T-helper 1 cell treated with Interleukin-12 subunit alpha and Interleukin-12 subunit beta and Interleukin-4 antibody, amounts not matched to agents 30 μg/mL and 1 μg/mL, for 36 hours (primary cell): ENCODE results near the gene FAT1.
"Not testable (repeated sequence)": the region's sequence is repeated elsewhere in the genome, so short reads cannot be mapped to it uniquely, and the experiment has no call there.

Experiments
- H3K27ac Mint-ChIP-seq: one replicate; pipeline ENCODE4 v1.8.0; 2021; ENCODE audit warnings: mild to moderate bottlenecking, mixed read lengths
- H3K27me3 Mint-ChIP-seq: one replicate; pipeline ENCODE4 v1.8.0; 2021; ENCODE audit warnings: low read depth, mixed read lengths
- H3K36me3 Mint-ChIP-seq: one replicate; pipeline ENCODE4 v1.8.0; 2021; ENCODE audit warnings: low read depth, mixed read lengths
- H3K4me1 Mint-ChIP-seq: one replicate; pipeline ENCODE4 v1.8.0; 2021; ENCODE audit warnings: low read depth, mixed read lengths
- H3K4me3 Mint-ChIP-seq: one replicate; pipeline ENCODE4 v1.8.0; 2021; ENCODE audit warnings: mild to moderate bottlenecking, moderate library complexity, mixed read lengths
- H3K9me3 Mint-ChIP-seq: one replicate; pipeline ENCODE4 v1.8.0; 2021; ENCODE audit warnings: mixed read lengths

FAT1 gene

DNA sequence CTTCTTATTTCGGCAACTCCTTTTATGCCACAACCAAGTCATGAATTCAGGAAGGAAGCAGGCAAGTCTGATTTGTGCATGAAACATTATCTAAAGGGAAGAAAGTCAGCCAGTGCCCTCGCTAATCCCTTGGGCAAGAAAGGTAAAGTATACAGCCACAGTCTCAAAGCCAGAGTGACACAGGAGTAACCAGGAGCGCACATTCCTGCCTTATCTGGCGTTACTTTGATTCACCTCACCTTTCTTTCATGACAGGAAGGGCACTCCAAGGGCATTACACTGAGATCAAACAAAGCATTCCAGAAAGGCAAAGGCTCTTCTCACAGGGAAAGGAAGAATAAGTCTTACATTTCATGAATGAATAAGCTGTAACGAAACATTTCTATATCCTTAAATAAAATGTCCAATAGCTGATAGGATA is 38.8 kb downstream of the FAT1 start:
- Mint-ChIP-seq H3K27me3 (no peaks in the 10 kb centered on the region), H3K36me3 (no peaks in the 10 kb centered on the region), H3K4me3 (no peak overlapping the region), H3K4me1 (no peaks in the 10 kb centered on the region), H3K9me3 (peaks cover 4% of the 10 kb centered on the region), H3K27ac (no peak overlapping the region)

DNA sequence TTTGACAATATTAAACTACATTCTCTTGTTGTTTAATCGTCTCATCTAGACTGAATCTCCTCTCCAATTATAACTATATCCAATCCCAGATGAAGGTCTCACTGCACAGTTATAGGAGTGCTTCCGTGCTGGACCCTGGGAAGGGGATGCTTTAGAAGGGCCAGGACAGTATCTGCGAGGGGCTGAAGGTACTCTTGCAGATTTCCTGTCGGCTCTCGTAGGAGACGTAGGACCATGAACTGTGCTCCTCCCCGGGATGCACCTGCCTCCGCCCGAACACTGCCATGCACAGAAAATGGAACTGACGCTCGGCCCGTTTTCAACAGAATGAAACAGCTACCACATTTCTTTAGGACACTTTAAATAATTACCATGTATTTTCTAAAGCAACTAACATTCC is 39.4 kb downstream of the FAT1 start:
- Mint-ChIP-seq H3K36me3 (no peaks in the 10 kb centered on the region), H3K9me3 (no peaks in the 10 kb centered on the region), H3K4me1 (no peaks in the 10 kb centered on the region), H3K4me3 (no peak overlapping the region), H3K27me3 (no peaks in the 10 kb centered on the region), H3K27ac (no peak overlapping the region)

DNA sequence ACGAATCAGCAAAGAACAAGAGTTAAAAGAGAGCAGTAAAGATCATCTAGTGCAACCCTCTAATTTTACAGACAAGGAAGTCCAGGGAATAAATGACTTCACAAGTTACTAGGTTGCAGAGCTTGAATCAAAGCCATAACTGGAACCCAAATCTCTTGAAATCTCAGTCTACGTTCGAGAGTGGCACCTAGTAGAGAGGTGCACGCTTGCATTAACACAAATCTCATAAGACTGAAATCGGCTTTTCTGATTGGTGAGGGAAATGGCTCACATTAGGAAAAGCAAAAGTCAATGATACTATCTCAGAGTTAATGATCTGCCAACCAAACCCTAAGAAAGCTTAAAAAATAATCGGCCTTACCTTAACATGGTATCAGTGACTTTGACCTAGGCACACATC is 43.0 kb downstream of the FAT1 start:
- Mint-ChIP-seq H3K27me3 (no peaks in the 10 kb centered on the region), H3K9me3 (no peaks in the 10 kb centered on the region), H3K36me3 (no peaks in the 10 kb centered on the region), H3K4me3 (no peak overlapping the region), H3K27ac (no peak overlapping the region), H3K4me1 (no peaks in the 10 kb centered on the region)

DNA sequence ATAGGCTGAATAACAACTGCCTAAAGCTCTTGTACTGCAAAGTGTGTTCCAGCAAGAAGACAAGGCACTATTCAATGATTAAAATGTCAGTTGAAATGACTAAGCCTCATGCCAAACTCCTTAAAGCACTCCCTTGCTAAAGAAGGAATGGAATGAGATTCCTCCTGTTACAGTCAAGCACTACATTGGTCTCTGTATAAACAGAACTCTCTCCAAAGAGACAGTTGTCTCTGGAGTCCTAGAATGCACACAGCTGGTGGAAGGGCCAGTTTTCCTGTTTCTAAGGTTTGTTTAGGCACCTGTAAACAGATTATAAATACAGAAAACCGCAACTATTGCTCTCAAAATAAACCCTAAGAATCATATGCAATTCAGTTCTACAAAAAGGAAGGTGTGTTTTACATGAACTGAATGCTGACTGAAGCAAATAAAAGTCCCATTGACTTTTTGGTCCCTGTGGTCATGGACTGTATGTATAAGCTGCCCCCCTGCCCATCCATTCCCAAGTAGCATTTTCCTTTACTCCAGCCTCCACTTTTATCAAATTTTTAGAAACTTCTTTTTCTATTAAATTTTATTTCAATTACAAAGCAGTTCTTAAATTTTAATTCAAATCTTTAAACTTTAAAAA is 47.0 kb downstream of the FAT1 start:
- Mint-ChIP-seq H3K36me3 (no peaks in the 10 kb centered on the region), H3K4me1 (no peaks in the 10 kb centered on the region), H3K9me3 (no peaks in the 10 kb centered on the region), H3K27me3 (no peaks in the 10 kb centered on the region), H3K27ac (no peak overlapping the region), H3K4me3 (no peak overlapping the region)

DNA sequence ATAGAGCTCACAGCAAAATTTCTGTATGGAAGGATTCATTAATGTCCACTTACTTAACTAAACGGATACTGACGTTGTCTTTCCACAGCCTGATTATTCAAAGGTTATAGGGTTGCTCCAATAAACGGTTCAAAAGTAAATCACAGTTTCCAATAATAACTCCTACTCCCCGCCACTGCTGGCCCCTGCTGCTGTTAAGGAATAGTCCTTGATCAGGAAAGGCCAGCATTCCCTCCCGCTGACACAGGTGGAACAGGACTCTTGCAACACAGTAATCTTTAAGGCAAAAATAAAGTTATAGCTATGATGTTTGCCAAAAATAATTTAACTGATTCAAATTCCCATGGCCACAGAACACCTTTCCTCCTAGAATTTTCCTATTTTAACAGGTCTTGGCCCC is 53.9 kb downstream of the FAT1 start:
- Mint-ChIP-seq H3K9me3 (no peaks in the 10 kb centered on the region), H3K4me3 (no peak overlapping the region), H3K4me1 (no peaks in the 10 kb centered on the region), H3K27me3 (no peaks in the 10 kb centered on the region), H3K27ac (no peak overlapping the region), H3K36me3 (no peaks in the 10 kb centered on the region)

DNA sequence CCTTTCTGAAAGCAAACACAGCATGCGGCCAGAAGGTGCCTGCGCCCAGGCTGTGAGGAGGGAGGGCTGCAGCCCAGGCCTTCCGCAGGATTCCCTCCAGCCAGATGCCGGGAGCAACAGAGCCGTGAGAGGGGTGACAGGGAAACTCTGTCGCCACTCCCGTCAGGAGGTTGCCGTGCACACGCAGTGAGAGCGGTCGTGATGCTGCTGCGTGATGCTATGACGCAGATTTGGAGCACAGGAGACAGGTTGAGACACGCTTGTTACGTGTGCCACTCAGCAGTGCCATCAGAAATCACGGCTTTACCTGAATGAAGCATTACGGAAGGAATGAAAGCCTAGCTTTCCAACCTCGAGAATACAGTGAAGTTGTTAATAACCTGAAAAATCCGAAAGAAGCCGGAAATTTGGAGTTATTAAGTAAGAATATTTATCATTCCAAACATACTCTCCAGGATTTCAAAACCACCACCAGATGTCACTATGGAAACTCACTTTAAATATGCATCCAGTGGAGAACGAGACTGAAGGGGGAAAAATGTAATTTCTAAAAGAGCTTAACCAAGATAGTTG is 54.4 kb downstream of the FAT1 start:
- Mint-ChIP-seq H3K27me3 (no peaks in the 10 kb centered on the region), H3K9me3 (no peaks in the 10 kb centered on the region), H3K36me3 (no peaks in the 10 kb centered on the region)

DNA sequence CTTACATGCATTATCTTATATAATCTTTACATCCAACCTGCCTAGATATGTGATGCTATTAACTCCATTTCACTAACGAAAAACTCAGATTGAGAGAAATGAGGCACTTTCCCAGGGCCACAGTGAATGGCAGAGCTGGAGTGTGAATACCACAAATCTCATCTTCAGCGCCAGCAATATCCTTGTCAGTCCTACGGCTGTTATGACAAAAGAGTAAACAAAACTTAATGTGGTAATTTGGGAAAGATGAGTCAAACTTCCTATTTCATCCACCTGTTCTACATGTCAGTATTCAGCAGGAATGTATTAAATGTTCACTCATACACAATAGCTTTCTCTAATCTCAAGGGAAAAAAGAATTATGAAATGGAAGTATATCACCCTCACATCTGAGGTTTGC is 56.9 kb downstream of the FAT1 start:
- no peaks in the 10 kb centered on the region for H3K27me3 Mint-ChIP-seq
- no peaks in the 10 kb centered on the region for H3K36me3 Mint-ChIP-seq
- no peaks in the 10 kb centered on the region for H3K9me3 Mint-ChIP-seq
- no peaks in the 10 kb centered on the region for H3K4me1 Mint-ChIP-seq
- H3K27ac Mint-ChIP-seq = no peak overlapping the region
- no peak overlapping the region for H3K4me3 Mint-ChIP-seq

More for the DNA sequence above, 54.4 kb downstream of the FAT1 start:
- no peak overlapping the region for H3K27ac Mint-ChIP-seq
- no peak overlapping the region for H3K4me3 Mint-ChIP-seq
- H3K4me1 Mint-ChIP-seq = no peaks in the 10 kb centered on the region

DNA sequence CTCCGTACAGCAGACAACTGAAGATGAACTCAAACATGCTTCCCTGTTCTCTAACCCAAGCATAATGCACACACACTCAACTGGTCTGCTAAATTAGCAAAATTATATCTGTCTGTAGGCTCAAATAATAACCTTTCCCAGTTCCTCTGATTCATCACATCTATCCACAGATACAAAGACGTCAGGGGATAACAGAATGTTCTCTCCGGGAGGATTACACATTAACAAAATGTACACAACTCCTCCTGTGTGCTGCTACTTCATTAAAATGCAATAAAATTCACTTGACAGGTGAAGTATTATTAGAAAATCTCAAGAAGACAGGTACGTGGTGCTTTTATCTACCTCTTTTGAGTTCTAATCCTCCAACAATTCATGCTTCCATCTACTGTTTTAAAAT is 57.4 kb downstream of the FAT1 start:
- Mint-ChIP-seq H3K27me3 (no peaks in the 10 kb centered on the region), H3K9me3 (no peaks in the 10 kb centered on the region), H3K27ac (no peak overlapping the region), H3K4me3 (no peak overlapping the region), H3K4me1 (no peaks in the 10 kb centered on the region), H3K36me3 (no peaks in the 10 kb centered on the region)

DNA sequence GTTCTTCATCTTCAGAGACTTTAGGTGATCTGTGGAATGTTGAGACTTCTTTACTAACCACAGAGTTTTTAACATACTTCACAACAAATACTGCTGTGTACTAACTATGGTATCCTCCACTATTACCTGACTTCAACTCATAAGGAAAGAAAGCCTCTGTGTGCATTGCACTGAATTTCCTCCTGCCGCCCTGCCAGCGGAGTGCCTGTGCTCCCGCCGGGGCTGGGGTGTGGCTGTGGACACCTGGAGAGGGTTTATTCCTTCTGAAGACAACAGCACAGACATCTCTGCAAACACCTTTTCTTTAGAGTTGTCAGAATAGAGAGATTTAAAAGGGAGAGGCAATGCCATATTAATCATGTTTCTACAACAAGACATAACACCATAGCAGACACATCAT is 63.3 kb downstream of the FAT1 start:
- Mint-ChIP-seq H3K4me3 (no peak overlapping the region), H3K27me3 (no peaks in the 10 kb centered on the region), H3K9me3 (no peaks in the 10 kb centered on the region), H3K27ac (no peak overlapping the region), H3K4me1 (no peaks in the 10 kb centered on the region), H3K36me3 (no peaks in the 10 kb centered on the region)

DNA sequence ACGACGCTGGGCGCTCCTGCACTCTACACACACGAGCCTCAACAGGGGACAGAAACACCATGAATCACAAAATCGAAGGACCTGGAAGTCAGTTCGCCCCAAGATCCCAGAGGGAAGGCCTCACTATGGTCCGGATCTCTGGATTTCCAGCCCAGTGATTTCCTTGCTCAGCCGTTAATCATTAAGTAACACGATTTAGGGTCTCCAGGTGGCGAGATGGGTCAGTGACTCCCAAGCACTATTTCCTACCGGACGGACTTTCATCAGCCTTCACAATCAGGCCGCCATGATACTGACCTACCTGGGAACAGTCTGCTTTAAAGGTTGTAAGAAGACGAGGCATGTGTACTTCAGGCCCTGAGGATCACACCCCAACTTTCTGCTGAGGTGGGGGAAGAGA is 63.7 kb downstream of the FAT1 start:
- Mint-ChIP-seq H3K36me3 (no peaks in the 10 kb centered on the region), H3K4me1 (no peaks in the 10 kb centered on the region), H3K9me3 (no peaks in the 10 kb centered on the region), H3K27ac (no peak overlapping the region), H3K27me3 (no peaks in the 10 kb centered on the region), H3K4me3 (no peak overlapping the region)

DNA sequence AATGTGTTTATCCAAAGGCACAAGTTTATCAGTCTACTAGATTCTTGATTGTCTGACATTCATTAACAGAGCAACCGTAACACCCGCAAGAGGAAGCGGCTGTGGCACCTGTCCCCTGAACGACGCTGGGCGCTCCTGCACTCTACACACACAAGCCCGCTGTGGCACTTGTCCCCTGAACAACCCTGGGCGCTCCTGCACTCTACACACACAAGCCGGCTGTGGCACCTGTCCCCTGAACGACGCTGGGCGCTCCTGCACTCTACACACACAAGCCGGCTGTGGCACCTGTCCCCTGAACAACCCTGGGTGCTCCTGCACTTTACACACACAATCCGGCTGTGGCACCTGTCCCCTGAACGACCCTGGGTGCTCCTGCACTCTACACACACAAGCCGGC is 64.2 kb downstream of the FAT1 start:
- not testable (repeated sequence) for H3K27ac Mint-ChIP-seq, H3K4me1 Mint-ChIP-seq, H3K27me3 Mint-ChIP-seq, H3K4me3 Mint-ChIP-seq, H3K9me3 Mint-ChIP-seq, H3K36me3 Mint-ChIP-seq

DNA sequence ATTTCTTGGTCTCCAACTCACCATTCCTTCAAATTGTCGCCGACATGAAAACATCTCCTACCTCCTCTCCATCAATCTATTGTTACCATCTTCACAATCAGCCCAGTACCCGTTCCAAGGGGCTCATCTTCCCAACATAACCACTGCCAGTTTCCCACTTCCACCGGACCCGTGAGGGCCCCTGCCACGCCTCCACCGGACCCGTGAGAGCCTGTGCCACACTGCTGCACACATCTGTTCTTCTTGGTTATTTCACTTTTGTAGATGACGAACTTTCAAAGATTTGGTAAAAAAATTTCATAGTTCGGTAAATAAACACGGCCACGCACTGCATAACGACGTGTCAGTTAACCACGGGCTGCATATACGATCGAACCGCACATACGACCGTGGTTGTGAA is 65.0 kb downstream of the FAT1 start:
- Mint-ChIP-seq H3K4me3 (no peak overlapping the region), H3K9me3 (no peaks in the 10 kb centered on the region), H3K4me1 (no peaks in the 10 kb centered on the region), H3K27me3 (no peaks in the 10 kb centered on the region), H3K27ac (no peak overlapping the region), H3K36me3 (no peaks in the 10 kb centered on the region)

DNA sequence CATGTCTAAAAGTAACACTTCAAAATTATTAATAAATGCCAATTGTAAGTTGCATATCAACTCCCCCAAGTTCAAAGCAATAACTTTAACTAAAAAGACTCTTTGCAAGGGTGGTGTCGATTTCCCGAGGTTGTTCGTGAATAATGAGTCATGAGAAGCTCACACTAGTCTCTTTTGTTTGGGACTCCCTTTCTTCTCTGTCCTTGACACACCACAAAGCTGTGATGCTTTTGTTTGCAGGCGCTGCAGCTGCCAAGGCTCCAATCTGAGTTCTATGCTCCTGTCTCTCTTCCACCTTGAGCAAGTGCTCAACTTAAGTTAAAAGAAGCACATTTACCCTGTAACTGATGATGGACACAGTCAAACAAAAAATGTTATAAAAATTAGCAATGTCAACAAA is 65.9 kb downstream of the FAT1 start:
- Mint-ChIP-seq H3K4me3 (no peak overlapping the region), H3K27ac (no peak overlapping the region), H3K4me1 (no peaks in the 10 kb centered on the region), H3K9me3 (peaks cover 3% of the 10 kb centered on the region), H3K27me3 (no peaks in the 10 kb centered on the region), H3K36me3 (no peaks in the 10 kb centered on the region)

DNA sequence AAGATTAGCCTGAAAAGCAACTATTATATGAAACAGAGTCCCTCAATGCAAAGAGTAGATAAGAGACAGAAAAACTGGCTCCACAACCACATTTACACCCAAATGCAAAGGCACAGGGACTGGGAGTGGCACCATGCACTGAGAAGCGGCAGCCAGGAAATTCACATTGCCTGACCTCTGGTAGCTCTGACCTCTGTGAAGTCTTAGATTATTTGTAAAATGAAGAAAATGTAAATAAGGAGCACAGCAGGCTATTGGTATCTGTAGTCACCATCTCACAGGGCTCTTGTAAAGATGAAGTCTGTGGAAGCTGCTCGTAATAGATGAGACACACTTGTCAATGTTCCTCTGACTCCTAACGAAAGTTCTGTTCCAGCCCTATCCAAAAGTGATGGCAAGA is 69.7 kb downstream of the FAT1 start:
- Mint-ChIP-seq H3K9me3 (peaks cover 8% of the 10 kb centered on the region), H3K27me3 (no peaks in the 10 kb centered on the region), H3K36me3 (no peaks in the 10 kb centered on the region), H3K4me3 (no peak overlapping the region), H3K27ac (no peak overlapping the region), H3K4me1 (no peaks in the 10 kb centered on the region)

DNA sequence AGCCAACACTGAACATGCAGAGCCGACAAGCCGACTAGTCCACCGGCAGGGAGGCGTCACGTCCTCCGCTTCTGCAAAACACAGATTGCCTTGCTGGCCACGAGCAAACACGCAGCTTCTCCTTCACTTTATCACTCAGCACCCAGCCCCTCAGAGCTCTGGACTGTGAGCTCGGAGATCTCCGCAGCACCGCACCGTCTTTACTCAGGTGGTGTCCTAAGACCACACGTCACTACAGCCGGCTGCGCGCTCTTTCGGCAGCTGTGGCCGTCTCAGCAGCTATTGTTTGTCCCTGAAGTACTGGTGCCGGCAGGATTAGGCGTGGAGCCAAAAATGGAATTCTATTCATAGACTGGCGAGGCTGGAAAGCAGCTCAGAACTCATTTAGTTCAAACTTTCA is 72.0 kb downstream of the FAT1 start:
- Mint-ChIP-seq H3K4me1 (no peaks in the 10 kb centered on the region), H3K27ac (no peak overlapping the region), H3K36me3 (no peaks in the 10 kb centered on the region), H3K9me3 (peaks cover 8% of the 10 kb centered on the region), H3K4me3 (no peak overlapping the region), H3K27me3 (no peaks in the 10 kb centered on the region)

DNA sequence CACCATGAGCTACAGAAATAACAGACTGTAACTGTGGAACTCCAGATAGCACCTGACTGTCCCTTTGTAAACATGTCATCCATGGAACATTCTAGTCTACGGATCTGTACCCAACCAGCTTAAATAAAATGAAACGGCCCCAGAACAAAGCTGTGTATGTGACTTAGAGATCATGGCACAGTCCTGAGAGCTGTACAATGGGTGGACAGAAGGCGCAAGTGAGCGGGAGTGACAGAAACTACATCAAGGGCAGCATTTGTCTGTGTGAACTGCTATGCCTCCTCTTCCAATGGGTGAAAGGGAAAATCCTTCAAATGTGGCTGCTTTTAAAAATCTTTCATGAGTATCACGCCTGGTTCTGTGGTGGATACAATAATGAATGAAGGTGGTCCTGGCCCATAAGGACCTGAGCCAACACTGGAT is 72.5 kb downstream of the FAT1 start:
- Mint-ChIP-seq H3K4me3 (no peak overlapping the region), H3K36me3 (no peaks in the 10 kb centered on the region), H3K4me1 (no peaks in the 10 kb centered on the region), H3K9me3 (peaks cover 8% of the 10 kb centered on the region), H3K27ac (no peak overlapping the region), H3K27me3 (no peaks in the 10 kb centered on the region)
